ENCODE data around the gene ANKRD13D. TPM values are rescaled to one million over a fixed set of nuclear protein-coding genes. Genes with fewer than 3 reads are reported as not detected.

Gene ANKRD13D
- 22.5 and 26.9 TPM in 2 replicates for total RNA-seq

DNA sequence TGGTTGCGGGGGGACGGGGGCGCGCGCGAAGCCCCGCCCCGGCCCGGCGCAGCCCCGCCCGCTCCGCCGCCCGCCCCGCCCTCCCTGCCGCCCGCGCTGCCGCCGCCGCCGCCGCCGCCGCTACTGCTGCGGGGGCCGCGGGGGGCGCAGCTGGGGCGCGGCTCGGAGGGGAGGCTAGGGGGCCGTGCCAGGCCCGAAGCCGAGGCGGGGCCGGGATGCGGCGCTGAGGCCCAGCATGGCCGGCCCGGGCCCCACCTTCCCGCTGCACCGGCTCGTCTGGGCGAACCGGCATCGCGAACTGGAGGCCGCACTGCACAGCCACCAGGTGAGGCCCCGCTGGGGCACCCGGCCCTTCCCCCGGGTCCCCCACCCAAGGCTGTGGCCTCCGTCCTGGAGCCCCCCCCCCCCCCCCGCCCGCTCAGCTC lies at the start of gene ANKRD13D:
ANKRD13D (plus strand) TSS at position 78 of the 425 bp plus-strand sequence; CDS start at position 236, 158 bp downstream.

DNA sequence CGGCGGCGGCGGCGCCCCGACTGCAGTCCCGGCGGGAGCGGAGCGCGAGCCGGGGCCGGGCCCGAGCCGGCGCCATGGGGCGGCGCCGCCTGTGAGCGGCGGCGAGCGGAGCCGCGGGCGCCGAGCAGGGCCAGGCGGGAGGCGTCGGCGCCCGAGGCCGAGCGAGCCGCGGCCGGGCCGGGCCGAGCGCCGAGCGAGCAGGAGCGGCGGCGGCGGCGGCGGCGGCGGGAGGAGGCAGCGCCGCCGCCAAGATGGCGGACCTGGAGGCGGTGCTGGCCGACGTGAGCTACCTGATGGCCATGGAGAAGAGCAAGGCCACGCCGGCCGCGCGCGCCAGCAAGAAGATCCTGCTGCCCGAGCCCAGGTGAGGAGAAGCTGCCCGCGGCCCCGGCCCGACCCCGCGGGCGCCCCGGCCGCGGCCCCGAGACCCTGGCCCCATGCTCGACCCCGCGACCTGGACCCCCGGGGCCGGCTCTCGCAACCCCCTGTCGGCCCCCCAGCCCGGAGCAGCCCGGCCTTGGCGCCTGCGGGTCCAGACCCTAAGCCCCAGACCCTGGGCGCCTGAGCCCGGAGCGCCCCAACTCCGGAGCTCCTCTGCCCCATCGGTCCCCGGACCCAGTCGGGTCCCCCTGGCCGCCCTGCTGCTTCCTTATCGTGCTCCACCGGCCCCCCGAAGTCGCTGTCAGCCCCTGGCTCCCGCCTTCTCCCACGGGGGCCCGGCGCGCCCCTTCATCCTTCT lies 22.5 kb upstream of the ANKRD13D start, which contains the start of gene GRK2:
GRK2 (plus strand) TSS at position 25 of the 739 bp plus-strand sequence; CDS start at position 252, 227 bp downstream.

DNA sequence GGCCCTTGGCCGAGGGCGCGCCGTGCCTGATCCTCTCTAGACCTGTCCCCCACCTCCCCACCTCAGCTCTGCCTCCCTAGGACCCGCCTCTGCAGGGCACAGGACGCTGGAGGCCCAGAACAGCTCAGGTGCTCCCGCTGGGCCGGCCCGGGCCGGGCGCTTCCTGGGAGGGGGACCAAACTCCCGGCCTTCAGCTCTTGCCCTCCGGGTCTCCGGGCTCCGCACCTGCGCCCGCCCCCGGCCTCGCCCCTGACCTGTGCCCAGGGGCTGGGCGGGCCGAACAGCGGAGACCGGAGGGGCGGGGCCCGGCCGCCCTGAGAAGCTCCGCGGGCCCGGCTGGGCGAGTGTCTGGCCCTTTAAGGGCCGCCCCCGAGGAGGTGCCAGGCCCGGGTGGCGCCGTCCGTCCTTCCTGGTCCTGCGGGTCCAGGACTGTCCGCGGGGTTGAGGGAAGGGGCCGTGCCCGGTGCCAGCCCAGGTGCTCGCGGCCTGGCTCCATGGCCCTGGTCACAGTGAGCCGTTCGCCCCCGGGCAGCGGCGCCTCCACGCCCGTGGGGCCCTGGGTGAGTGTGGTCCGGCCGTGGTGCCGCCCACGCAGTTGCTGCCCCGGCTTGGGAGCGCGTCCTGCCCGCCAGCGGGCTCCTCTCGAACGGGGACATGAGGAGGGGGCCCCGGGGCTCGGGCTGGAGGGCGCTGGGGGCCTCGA lies 14.2 kb downstream of the ANKRD13D start, which contains the start of gene SSH3:
SSH3 (plus strand) TSS at position 399 of the 703 bp plus-strand sequence; CDS start at position 495, 96 bp downstream.

Other genes with a start within 250 kb of the ANKRD13D start
- 8.1 and 11.5 TPM in 2 replicates for gene RHOD, start 232.5 kb upstream of the ANKRD13D start, total RNA-seq
- 23.6 and 44.1 TPM in 2 replicates for gene KDM2A, start 170.0 kb upstream of the ANKRD13D start, total RNA-seq
- 38.7 and 58.7 TPM in 2 replicates for gene GRK2, start 22.8 kb upstream of the ANKRD13D start, total RNA-seq
- 10.0 and 39.9 TPM in 2 replicates for gene SSH3, start 14.2 kb downstream of the ANKRD13D start, total RNA-seq
- 134 and 176 TPM in 2 replicates for gene POLD4, start 64.2 kb downstream of the ANKRD13D start, total RNA-seq
- gene CLCF1, start 84.3 kb downstream of the ANKRD13D start, total RNA-seq: 14.6 and 18.1 TPM in 2 replicates
- 4.2 and 4.7 TPM in 2 replicates for gene RAD9A, start 102.7 kb downstream of the ANKRD13D start, total RNA-seq
- 172 and 194 TPM in 2 replicates for gene PPP1CA, start 112.6 kb downstream of the ANKRD13D start, total RNA-seq
- not detected in 2 replicates for gene TBC1D10C, start 114.8 kb downstream of the ANKRD13D start, total RNA-seq
- gene CARNS1, start 126.4 kb downstream of the ANKRD13D start, total RNA-seq: 0.49 TPM in 1 of 2 replicates, not detected in the other
- 46.3 and 51.8 TPM in 2 replicates for gene RPS6KB2, start 139.2 kb downstream of the ANKRD13D start, total RNA-seq
- 2.0 TPM in 1 of 2 replicates, not detected in the other for gene PTPRCAP, start 148.4 kb downstream of the ANKRD13D start, total RNA-seq
- gene CORO1B, start 154.2 kb downstream of the ANKRD13D start, total RNA-seq: 71.1 and 73.1 TPM in 2 replicates
- gene GPR152, start 163.4 kb downstream of the ANKRD13D start, total RNA-seq: not detected in 2 replicates
- gene CABP4, start 166.1 kb downstream of the ANKRD13D start, total RNA-seq: not detected in 2 replicates
- 32.7 and 46.2 TPM in 2 replicates for gene TMEM134, start 179.9 kb downstream of the ANKRD13D start, total RNA-seq
- gene AIP, start 193.7 kb downstream of the ANKRD13D start, total RNA-seq: 59.2 and 72.4 TPM in 2 replicates
- gene PITPNM1, start 216.1 kb downstream of the ANKRD13D start, total RNA-seq: 37.5 and 38.1 TPM in 2 replicates
- gene CDK2AP2, start 218.9 kb downstream of the ANKRD13D start, total RNA-seq: 33.5 and 54.3 TPM in 2 replicates
- gene CABP2, start 234.1 kb downstream of the ANKRD13D start, total RNA-seq: not detected in 2 replicates

All from cardiac atrium fibroblast (primary cell).